Tibial nerve (tissue), 3 donors: ENCODE results near the gene APOC3.

ENCODE experiments used
- POLR2A ChIP-seq, 2 donors: fragments of 450-650 bp; IDR thresholded peaks; one replicate each; pipeline ENCODE4 v1.6.1; 2017; ENCODE audit warnings: antibody characterized with exemption in 2 of 2, mild to moderate bottlenecking in 2 of 2, moderate library complexity in 2 of 2
- TF ChIP-seq, protein P1 (sequence below), 5 experiments: fragments of 200-600 bp in 3 of 5; fragments of 450-650 bp in 2 of 5; sonication (generic) in 3 of 5; IDR thresholded peaks; one replicate each; pipeline ENCODE4 v1.5.1; 2016 to 2019; ENCODE audit warnings: antibody characterized with exemption in 5 of 5, mild to moderate bottlenecking in 3 of 5, moderate library complexity in 2 of 5

DNA sequence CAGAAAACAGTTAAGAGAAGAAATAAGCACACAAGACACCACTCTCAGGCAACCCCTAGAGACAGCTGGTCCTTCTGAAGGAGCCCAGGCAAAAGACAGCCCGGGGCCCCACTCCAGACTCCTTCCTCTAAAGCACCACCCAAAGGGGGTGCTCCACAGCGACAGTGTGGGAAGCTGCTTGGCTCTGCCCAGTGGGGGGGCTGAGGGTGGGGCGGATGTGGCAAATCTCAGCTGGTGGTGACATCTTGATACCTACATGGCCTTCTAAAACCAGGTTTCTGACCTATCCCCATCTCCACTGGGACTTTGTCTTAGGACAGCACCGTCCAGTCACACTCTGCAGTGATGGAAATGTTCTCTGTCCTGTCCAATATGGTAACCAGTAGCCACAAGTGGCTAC, 17.9 kb downstream of the APOC3 start:
- TF ChIP-seq, protein P1, sequence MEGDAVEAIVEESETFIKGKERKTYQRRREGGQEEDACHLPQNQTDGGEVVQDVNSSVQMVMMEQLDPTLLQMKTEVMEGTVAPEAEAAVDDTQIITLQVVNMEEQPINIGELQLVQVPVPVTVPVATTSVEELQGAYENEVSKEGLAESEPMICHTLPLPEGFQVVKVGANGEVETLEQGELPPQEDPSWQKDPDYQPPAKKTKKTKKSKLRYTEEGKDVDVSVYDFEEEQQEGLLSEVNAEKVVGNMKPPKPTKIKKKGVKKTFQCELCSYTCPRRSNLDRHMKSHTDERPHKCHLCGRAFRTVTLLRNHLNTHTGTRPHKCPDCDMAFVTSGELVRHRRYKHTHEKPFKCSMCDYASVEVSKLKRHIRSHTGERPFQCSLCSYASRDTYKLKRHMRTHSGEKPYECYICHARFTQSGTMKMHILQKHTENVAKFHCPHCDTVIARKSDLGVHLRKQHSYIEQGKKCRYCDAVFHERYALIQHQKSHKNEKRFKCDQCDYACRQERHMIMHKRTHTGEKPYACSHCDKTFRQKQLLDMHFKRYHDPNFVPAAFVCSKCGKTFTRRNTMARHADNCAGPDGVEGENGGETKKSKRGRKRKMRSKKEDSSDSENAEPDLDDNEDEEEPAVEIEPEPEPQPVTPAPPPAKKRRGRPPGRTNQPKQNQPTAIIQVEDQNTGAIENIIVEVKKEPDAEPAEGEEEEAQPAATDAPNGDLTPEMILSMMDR (IDR thresholded peaks at IDR 0.05): no peak
- TF ChIP-seq POLR2A (IDR thresholded peaks at IDR 0.05): no peak
